Measurements from ENCODE around the gene FANCF. TPM values are rescaled to one million over a fixed set of nuclear protein-coding genes. Genes with fewer than 3 reads are reported as not detected.

Gene FANCF
- total and polyA plus RNA-seq, 9 donors = 4.3 to 14.6 (median 10.8) TPM

DNA sequence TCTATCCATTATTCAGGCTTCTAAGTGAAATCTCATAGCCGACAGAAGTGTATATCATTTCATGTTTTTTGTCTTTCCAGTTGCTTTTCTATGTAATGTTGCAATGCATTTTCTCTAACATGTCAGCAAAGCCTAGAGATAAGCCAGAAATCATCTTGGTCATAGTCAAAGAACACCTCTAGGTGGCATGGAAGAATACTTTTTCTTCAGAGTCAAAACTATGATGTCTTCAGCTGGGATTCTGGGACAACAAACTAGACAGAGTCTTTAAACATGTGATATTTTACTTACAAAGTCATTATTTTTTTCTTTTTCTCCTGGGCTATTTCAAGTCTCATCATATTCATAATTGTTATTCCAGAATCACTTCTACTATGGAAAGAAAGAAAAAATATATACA lies 45.2 kb upstream of the FANCF start:
- Histone ChIP-seq H3K27me3 (no peaks in the 10 kb centered on the region), H3K36me3 (no peaks in the 10 kb centered on the region), H3K27ac (no peak overlapping the region), H3K9me3 (no peaks in the 10 kb centered on the region), H3K4me1 (ENCODE audit: insufficient read depth) (peaks cover 4% of the 10 kb centered on the region), H3K4me3 (no peak overlapping the region)
- intact Hi-C loops (cut with DNase I) = no loop called here
- 73 to 90% (median 76%) methylated on average over 1 of the region's 1 CpG for WGBS, 3 donors
- no peak for DNase-seq
- TF ChIP-seq, protein P1, sequence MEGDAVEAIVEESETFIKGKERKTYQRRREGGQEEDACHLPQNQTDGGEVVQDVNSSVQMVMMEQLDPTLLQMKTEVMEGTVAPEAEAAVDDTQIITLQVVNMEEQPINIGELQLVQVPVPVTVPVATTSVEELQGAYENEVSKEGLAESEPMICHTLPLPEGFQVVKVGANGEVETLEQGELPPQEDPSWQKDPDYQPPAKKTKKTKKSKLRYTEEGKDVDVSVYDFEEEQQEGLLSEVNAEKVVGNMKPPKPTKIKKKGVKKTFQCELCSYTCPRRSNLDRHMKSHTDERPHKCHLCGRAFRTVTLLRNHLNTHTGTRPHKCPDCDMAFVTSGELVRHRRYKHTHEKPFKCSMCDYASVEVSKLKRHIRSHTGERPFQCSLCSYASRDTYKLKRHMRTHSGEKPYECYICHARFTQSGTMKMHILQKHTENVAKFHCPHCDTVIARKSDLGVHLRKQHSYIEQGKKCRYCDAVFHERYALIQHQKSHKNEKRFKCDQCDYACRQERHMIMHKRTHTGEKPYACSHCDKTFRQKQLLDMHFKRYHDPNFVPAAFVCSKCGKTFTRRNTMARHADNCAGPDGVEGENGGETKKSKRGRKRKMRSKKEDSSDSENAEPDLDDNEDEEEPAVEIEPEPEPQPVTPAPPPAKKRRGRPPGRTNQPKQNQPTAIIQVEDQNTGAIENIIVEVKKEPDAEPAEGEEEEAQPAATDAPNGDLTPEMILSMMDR (IDR thresholded peaks at IDR 0.05) = no peak
- no peak for TF ChIP-seq EP300 (IDR thresholded peaks at IDR 0.05)
- TF ChIP-seq POLR2A (IDR thresholded peaks at IDR 0.05) = no peak

DNA sequence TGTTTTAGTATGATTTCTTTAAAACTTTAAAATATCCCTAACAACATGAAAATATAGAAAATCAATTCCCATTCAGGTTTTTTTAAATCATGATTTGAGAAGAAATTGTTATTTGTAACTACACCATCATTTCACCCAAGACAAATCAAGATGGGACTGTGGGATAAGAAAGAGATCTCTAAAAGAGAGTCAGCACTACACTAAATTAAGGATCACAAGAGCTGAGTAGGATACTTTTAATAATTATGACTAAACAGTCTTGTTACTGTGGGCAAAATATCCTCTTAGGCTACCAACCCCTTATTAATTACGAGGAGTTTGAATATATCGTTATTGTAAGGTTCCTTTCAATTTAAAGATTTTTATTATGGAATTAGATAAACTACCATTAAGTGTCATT lies 43.7 kb upstream of the FANCF start:
- no peak for TF ChIP-seq EP300 (IDR thresholded peaks at IDR 0.05)
- TF ChIP-seq, protein P1 (IDR thresholded peaks at IDR 0.05) = no peak
- TF ChIP-seq POLR2A (IDR thresholded peaks at IDR 0.05) = no peak
- Histone ChIP-seq H3K36me3 (no peaks in the 10 kb centered on the region), H3K27me3 (no peaks in the 10 kb centered on the region), H3K4me1 (ENCODE audit: insufficient read depth) (peaks cover 4% of the 10 kb centered on the region), H3K9me3 (no peaks in the 10 kb centered on the region), H3K27ac (no peak overlapping the region), H3K4me3 (no peak overlapping the region)
- 93 to 95% (median 95%) methylated on average over 2 of the region's 2 CpGs for WGBS, 3 donors
- intact Hi-C loops (cut with DNase I) = no loop called here
- DNase-seq = no peak

DNA sequence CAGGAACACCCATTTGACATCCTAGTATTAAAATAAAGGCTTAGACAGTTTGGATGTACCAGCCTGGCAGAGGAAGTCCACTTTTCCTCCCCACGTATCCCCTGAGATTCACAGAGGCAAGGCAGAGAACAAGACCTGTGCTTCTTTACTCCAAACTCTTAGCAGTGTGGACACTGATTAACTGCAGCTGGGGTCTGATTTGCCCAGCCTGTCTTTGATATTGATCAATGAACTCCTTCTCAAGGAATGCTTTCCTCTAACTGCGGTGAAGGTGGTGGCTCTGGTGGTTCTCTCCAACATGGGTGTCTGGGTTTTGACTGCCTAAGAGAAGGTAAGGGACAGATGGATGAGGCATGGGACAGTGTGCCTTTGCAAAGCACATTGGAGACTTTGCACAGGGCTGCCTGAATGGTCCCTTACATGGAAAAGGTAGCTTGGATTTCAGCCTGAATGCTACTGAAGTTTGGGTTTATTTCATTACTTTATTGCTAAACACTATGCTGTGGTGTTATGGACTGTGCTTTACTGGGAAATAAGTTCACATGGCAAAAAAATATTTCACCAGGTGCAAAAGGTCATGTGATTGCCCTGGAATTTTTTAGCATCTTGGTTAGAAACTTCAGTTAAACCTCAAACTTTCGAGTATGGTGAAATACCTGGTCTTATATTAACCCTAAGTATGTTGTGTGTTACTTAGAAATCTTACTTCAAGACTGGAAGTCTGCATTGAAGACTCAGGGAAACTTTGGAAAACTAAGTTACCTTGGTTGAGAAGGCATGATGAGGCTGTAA lies 42.6 kb upstream of the FANCF start:
- H3K36me3 ChIP-seq = no peaks in the 10 kb centered on the region
- H3K4me3 ChIP-seq = no peak overlapping the region
- H3K4me1 ChIP-seq (ENCODE audit: insufficient read depth) = peaks cover 4% of the 10 kb centered on the region
- no peak for TF ChIP-seq POLR2A (IDR thresholded peaks at IDR 0.05)
- no peak for TF ChIP-seq EP300 (IDR thresholded peaks at IDR 0.05)
- TF ChIP-seq, protein P1 (IDR thresholded peaks at IDR 0.05) = no peak
- no peak for DNase-seq
- no peaks in the 10 kb centered on the region for H3K27me3 ChIP-seq
- intact Hi-C loops (cut with DNase I) = no loop called here
- whole genome bisulfite sequencing, 3 donors = 51 to 59% (median 56%) methylated on average over 3 of the region's 3 CpGs
- H3K9me3 ChIP-seq = no peaks in the 10 kb centered on the region
- no peak overlapping the region for H3K27ac ChIP-seq

DNA sequence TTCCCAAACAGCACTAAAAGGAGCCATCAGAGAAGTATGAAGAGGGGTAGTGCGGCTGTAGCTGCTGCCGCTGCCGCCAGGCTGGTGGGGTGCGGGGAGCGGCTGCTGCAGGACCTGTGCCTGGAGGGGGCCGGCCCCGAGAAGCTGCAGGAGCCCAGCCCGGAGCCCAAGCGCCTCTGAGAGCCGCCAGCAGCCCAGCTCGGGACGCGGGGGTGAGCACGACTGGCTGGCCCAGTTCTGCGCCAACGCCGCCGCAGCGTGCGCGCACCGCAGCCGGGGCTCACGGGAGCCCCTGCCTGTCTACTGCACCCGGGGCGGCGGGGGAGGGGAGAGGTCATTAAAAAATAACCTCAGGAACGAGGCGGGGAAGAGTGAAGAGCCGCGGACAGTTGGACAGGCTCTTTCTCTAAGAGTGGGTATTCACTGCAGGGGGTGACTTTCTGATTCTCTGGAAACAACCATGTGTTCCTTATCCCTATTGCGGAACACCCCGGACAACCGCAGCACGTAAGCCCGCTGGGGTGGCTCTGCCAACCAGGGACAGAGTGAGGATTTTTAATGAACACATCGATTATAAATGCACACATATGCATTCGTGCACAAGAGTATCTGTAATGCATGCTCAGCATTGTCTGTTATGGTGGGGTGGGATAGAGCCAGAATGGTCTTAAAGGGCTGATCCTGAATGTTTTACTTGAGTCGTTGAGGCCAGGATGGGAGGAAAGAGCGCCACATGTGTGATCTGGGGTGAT lies 41.2 kb upstream of the FANCF start:
- 2 to 4% (median 2%) methylated on average over 40 of the region's 40 CpGs for WGBS, 3 donors
- H3K27ac ChIP-seq = no peak overlapping the region
- intact Hi-C loops (cut with DNase I) = no loop called here
- H3K9me3 ChIP-seq = no peaks in the 10 kb centered on the region
- peak; percentile 16 to 59 (median 26) for DNase-seq
- H3K4me3 ChIP-seq = peak overlapping the region; percentile 9
- TF ChIP-seq POLR2A (IDR thresholded peaks at IDR 0.05) = no peak
- TF ChIP-seq, protein P1 (IDR thresholded peaks at IDR 0.05) = no peak
- no peak for TF ChIP-seq EP300 (IDR thresholded peaks at IDR 0.05)
- no peaks in the 10 kb centered on the region for H3K36me3 ChIP-seq
- no peaks in the 10 kb centered on the region for H3K27me3 ChIP-seq
- peaks cover 4% of the 10 kb centered on the region for H3K4me1 ChIP-seq (ENCODE audit: insufficient read depth)

Measured in ovary (tissue), 9 donors.